Activated naive CD8-positive, alpha-beta T cell treated with anti-CD3 and anti-CD28 coated beads for 36 hours (primary cell): ENCODE results near the gene LYZL1. TPM values are rescaled to one million over a fixed set of nuclear protein-coding genes. Genes with fewer than 3 reads are reported as not detected.

Experiments
- DNase-seq: peaks from one replicate; pipeline ENCODE4 v3.0.0; 2021
- H3K27ac Mint-ChIP-seq: one replicate; pipeline ENCODE4 v1.8.0; 2022; ENCODE audit warnings: mild to moderate bottlenecking, moderate library complexity, mixed read lengths
- H3K27me3 Mint-ChIP-seq: one replicate; pipeline ENCODE4 v1.8.0; 2022; ENCODE audit warnings: mild to moderate bottlenecking, mixed read lengths
- H3K36me3 Mint-ChIP-seq: one replicate; pipeline ENCODE4 v1.8.0; 2021; ENCODE audit warnings: mild to moderate bottlenecking, mixed read lengths
- H3K4me1 Mint-ChIP-seq: one replicate; pipeline ENCODE4 v1.8.0; 2021; ENCODE audit warnings: mixed read lengths
- H3K4me3 Mint-ChIP-seq: one replicate; pipeline ENCODE4 v1.8.0; 2022; ENCODE audit warnings: mild to moderate bottlenecking, moderate library complexity, mixed read lengths
- H3K9me3 Mint-ChIP-seq: one replicate; pipeline ENCODE4 v1.8.0; 2022; ENCODE audit warnings: mixed read lengths
- total RNA-seq, 2 experiments: library from RNA; stranded (reverse); gene quantifications; one replicate each; pipeline ENCODE4 v1.2.3, GENCODE V29; 2021

The LYZL1 gene
- total RNA-seq, 2 experiments from 2014 or later = not detected

DNA sequence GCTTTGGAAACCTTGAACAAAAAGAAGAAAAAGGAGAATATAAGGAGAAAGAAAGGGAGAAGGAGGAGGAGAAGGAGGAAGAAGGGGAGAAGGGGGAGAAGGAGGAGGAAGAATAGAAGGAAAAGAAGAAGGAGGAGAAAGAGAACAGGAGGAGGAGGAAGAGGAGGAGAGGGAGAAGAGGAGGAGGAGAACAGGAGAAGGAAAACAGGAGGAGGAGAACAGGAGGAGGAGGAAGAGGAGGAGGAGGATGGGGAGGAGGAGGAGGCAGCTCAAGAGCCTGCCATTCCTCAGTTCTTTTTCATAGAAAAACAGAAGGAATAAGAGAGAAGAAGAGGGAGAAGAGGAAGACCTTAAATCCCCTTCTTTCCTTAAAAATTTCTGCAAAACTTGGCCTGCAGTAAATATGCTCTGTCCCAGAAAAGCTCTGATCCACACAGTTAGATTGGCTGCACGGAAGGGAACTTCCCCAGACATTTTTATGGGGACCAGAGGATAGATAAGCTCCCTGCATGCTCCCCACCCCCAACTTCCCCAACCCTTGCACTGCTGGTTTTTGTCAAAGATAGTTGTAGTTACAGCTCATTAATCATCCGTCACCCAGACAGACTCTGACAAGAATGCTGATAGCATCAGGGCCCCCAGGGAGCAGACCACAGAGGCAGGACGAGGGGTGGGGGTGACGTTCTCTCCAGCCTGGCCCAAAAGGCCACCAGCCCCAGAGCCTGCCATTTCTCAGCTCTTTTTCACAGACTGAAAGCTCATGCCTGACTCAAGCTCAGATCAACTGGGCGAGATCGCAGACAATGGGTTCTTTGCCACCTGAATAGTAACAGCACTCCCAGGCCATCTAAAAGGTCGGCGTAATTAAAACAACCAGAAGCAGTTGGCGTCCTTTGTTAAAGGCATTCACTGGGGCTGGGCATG is 34.5 kb upstream of the LYZL1 start:
- Mint-ChIP-seq H3K4me3 (no peak overlapping the region), H3K27ac (no peak overlapping the region), H3K36me3 (no peaks in the 10 kb centered on the region), H3K4me1 (no peaks in the 10 kb centered on the region), H3K27me3 (peaks cover 39% of the 10 kb centered on the region), H3K9me3 (no peaks in the 10 kb centered on the region)
- DNase-seq = no peak

DNA sequence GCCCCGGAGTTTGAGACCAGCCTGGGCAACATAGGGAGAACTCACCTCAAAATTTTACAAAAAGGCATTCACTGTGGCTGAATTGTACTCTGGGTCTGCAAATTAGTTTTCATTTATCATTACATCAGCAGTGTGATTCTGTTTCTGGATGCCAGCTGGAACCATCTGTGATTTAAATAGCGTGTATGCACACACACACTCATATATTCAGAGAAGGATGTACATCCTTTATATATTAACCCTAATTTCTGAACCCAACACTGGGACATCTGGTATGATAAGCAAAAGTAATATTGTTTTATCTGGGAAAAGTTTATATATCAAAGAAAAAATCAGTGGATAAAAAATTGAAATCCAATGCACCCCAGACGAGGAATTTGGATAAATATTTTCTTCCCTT is 33.8 kb upstream of the LYZL1 start:
- DNase-seq = no peak
- Mint-ChIP-seq H3K4me1 (no peaks in the 10 kb centered on the region), H3K27me3 (peaks cover 39% of the 10 kb centered on the region), H3K27ac (no peak overlapping the region), H3K36me3 (no peaks in the 10 kb centered on the region), H3K4me3 (no peak overlapping the region), H3K9me3 (no peaks in the 10 kb centered on the region)

DNA sequence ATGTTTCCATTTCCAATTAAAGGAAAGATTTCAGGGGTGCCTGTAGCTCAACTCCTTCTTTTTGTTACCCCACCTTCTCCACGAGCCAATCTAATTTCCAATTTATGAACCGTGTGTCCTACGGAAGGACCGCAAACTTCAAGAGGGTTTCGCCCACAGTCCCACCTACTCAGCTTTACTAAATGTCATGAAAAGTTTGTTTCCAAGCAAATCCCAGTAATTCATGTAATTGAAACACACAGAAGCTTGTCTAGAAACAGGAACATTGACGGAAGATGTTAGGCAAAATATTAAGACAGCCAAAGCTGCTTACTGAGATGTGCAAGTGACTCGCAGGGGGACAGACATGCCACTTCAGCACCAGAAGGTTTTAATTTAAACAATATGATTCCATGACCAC is 32.9 kb upstream of the LYZL1 start:
- no peak overlapping the region for H3K27ac Mint-ChIP-seq
- no peaks in the 10 kb centered on the region for H3K36me3 Mint-ChIP-seq
- DNase-seq = no peak
- H3K4me1 Mint-ChIP-seq = no peaks in the 10 kb centered on the region
- peaks cover 39% of the 10 kb centered on the region for H3K27me3 Mint-ChIP-seq
- H3K4me3 Mint-ChIP-seq = no peak overlapping the region
- no peaks in the 10 kb centered on the region for H3K9me3 Mint-ChIP-seq

DNA sequence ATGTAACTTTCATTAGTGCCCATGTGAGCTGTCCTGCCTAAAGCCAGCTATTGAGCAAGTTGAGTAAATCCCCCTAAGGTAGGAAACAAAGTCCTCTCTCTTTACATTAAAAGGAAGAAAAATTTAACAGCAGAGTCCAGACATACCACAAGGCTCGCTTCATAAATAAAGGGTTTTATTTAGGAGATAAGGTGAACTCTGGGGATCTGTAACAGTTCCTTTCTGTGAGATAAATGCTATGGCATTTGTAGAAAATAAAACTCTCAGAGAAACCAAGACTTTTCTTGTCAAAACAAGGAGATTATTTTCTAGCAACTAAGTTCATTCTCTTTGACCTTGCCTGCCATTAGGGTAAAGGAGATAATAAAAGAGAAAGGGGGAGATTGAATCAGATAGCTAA is 32.3 kb upstream of the LYZL1 start:
- Mint-ChIP-seq H3K27ac (no peak overlapping the region), H3K36me3 (no peaks in the 10 kb centered on the region), H3K27me3 (peaks cover 43% of the 10 kb centered on the region), H3K4me3 (no peak overlapping the region), H3K9me3 (no peaks in the 10 kb centered on the region), H3K4me1 (no peaks in the 10 kb centered on the region)
- DNase-seq = no peak

DNA sequence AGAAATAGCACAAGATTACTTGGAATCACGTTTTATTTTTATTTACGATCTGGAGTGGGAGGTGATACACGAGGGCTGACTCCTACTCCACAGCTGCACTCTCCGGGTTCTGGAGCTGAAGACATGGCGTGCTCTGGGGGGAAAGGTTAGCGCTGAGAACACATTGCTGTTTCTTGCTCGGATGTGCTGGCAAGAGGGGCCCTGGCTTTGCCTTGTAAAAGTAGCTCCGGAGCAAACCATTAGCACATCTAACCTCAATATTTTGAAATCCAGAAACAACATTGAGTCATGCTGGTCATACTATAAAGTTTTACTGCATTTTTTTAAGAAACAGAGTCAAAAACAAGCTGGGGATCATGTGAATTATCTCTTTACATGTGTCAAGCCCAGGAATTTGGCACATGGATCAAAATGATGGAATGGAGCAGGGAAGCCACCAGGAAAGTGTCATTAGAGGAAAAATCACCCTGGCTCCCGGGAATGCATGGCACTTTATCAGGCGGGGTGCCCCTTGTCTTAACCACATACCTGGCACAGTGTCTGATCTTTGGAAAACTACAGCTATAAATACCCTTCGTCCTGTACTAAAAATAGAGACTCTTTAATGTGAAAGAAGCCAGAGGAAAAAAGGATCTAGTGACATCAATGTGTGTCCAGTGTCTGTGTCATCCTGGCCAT is 31.6 kb upstream of the LYZL1 start:
- peaks cover 46% of the 10 kb centered on the region for H3K27me3 Mint-ChIP-seq
- H3K9me3 Mint-ChIP-seq = no peaks in the 10 kb centered on the region
- no peaks in the 10 kb centered on the region for H3K4me1 Mint-ChIP-seq
- no peaks in the 10 kb centered on the region for H3K36me3 Mint-ChIP-seq
- H3K27ac Mint-ChIP-seq = no peak overlapping the region
- no peak for DNase-seq
- no peak overlapping the region for H3K4me3 Mint-ChIP-seq

DNA sequence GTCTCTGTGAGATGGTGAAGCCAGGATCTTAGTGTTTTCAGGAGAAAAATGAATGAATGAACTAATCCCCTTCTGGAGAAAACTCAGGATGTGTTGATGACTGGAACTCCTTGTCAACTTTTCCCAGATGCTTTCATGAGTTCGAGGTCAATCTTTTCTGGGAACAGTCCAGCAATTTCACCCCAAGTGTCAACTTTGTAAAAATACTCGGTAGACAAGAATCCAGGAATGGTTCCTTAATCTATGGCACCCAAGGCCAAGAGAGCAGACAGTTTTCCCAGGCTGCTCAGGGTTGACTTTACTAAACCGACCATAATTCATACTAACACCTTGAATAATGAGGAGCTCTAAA is 31.1 kb upstream of the LYZL1 start:
- DNase-seq = no peak
- H3K4me3 Mint-ChIP-seq = no peak overlapping the region
- no peaks in the 10 kb centered on the region for H3K36me3 Mint-ChIP-seq
- no peak overlapping the region for H3K27ac Mint-ChIP-seq
- H3K4me1 Mint-ChIP-seq = no peaks in the 10 kb centered on the region
- H3K27me3 Mint-ChIP-seq = peaks cover 48% of the 10 kb centered on the region
- H3K9me3 Mint-ChIP-seq = no peaks in the 10 kb centered on the region

DNA sequence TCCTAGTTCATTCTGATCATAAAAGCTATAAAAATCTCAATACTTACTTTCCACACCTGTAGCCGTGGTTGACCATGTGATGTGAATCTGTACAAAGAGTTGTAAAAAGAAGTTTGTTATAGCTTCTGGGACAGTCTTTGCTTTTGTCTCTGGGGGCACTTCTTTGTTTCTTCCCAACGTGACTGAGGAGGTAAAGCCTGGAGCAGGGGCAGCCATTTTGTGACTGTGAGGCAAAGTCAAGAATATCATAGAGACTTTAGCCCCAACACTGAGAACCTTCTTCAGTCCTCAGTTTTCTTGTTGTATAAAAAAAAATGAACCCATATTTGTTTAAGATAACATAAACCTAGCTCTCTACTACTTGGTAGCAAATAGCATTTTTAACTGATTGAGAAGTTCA is 29.4 kb upstream of the LYZL1 start:
- Mint-ChIP-seq H3K27me3 (peaks cover 37% of the 10 kb centered on the region), H3K9me3 (no peaks in the 10 kb centered on the region), H3K27ac (no peak overlapping the region), H3K4me1 (no peaks in the 10 kb centered on the region), H3K4me3 (no peak overlapping the region), H3K36me3 (no peaks in the 10 kb centered on the region)
- DNase-seq = no peak

DNA sequence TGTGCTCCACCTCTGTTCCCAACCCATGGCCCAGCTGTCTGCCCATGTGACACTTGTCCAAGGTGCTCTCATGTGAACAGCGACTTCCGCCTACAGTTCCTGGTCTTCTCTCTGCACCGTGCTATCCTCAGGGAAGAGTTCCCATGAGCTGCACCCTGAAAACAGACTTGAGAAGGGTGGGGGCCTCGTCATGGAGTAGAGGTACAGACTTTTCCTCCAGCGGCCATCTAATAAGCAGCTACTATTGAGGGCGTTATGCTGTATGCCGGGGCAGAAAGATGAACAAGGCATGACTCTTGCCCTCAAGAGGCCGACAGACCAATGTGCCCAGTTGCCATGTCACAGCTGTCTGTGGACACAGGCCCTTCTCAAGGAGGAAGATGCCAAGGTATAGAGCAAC is 25.4 kb upstream of the LYZL1 start:
- no peak for DNase-seq
- peaks cover 15% of the 10 kb centered on the region for H3K27me3 Mint-ChIP-seq
- no peak overlapping the region for H3K27ac Mint-ChIP-seq
- H3K9me3 Mint-ChIP-seq = no peaks in the 10 kb centered on the region
- no peaks in the 10 kb centered on the region for H3K4me1 Mint-ChIP-seq
- no peaks in the 10 kb centered on the region for H3K36me3 Mint-ChIP-seq
- H3K4me3 Mint-ChIP-seq = no peak overlapping the region

DNA sequence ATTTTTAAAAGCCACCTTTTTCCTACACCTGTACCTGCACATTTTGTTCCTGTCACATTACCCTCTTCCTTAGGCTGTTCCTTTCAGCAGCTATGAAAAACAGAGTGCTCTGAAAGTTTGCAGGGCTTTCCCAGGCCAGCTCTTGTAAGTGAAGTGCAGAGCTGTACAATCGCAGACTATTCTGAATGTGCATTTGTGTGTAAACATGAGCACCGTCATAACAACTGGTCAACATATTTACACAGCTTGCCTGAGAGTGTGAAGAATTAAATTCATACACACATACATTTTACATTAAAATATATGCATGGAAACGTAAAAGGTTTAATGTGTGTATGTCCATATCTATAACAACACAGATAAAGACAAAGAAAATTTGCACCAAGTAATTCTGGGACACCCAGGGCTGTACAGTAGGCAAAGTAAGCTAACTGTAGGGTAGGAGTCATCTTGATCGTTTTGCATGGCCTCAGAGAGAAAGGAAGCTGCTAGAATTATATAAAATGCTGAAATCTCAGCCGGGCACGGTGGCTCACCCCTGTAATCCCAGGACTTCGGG is 23.6 kb upstream of the LYZL1 start:
- H3K9me3 Mint-ChIP-seq = no peaks in the 10 kb centered on the region
- H3K4me3 Mint-ChIP-seq = no peak overlapping the region
- peaks cover 15% of the 10 kb centered on the region for H3K27me3 Mint-ChIP-seq
- no peaks in the 10 kb centered on the region for H3K36me3 Mint-ChIP-seq
- no peaks in the 10 kb centered on the region for H3K4me1 Mint-ChIP-seq
- H3K27ac Mint-ChIP-seq = no peak overlapping the region
- no peak for DNase-seq

DNA sequence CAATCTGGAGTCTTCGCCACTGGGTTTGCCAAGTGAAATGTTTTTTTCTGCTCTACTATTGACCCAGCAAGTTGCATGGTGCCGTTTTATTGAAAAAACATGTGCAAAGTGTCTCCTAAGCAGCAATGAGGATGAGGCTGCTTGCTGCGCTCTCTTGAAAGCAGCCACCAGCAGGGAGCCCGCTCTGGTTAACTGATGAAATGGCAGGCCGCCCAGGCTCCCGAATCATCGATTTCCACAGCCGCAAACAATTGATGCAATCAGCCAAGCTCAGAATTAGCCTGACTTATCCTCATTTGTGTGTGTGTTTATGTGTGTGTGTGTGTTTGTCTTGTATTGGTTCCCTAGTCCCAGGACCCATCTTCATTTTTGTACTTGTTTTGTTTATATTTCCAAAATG is 22.2 kb upstream of the LYZL1 start:
- H3K27me3 Mint-ChIP-seq = peaks cover 10% of the 10 kb centered on the region
- H3K4me3 Mint-ChIP-seq = no peak overlapping the region
- H3K27ac Mint-ChIP-seq = no peak overlapping the region
- no peaks in the 10 kb centered on the region for H3K36me3 Mint-ChIP-seq
- H3K9me3 Mint-ChIP-seq = no peaks in the 10 kb centered on the region
- DNase-seq = no peak
- no peaks in the 10 kb centered on the region for H3K4me1 Mint-ChIP-seq

DNA sequence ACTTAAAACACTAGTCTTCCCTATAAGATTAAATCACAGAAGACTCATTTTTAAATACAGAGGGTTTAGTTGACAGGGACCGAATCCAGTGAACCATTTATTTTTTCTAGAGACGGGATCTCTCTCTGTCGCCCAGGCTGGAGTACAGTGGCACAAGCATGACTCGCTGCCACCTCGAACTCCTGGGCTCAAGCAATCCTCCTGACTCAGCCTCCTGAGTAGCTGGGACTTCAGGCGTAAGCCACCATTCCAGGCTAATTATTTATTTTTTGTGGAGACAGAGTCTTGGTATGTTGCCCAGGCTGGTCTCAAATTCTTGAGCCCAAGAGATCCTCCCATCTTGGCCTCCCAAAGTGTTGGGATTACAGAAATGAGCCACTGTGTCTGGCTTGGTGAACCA is 20.9 kb upstream of the LYZL1 start:
- Mint-ChIP-seq H3K27me3 (no peaks in the 10 kb centered on the region), H3K9me3 (no peaks in the 10 kb centered on the region)
- no peak for DNase-seq

DNA sequence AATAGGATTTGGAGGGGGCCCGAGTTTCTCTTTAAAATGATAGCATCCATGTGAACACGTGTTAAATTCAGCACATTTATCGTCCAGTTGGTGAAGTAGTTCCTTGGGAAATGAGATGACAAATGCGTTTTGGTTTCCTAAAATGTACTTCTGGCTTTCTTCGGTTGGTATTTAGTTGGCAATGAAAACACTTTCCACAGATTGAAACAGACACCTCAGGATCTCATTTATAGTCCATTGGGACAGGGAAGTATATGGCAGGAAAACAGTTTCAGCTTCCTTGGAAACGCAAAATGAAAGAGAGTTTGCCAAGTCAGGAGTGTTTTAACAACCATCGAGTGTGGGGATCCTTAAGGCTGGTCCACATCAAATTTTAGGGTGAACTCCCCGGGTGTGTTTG is 19.4 kb upstream of the LYZL1 start:
- Mint-ChIP-seq H3K4me1 (no peaks in the 10 kb centered on the region), H3K4me3 (no peak overlapping the region), H3K27me3 (no peaks in the 10 kb centered on the region), H3K27ac (no peak overlapping the region), H3K36me3 (no peaks in the 10 kb centered on the region), H3K9me3 (no peaks in the 10 kb centered on the region)
- no peak for DNase-seq

More for the DNA sequence above, 20.9 kb upstream of the LYZL1 start:
- no peaks in the 10 kb centered on the region for H3K4me1 Mint-ChIP-seq
- H3K27ac Mint-ChIP-seq = no peak overlapping the region
- H3K4me3 Mint-ChIP-seq = no peak overlapping the region
- H3K36me3 Mint-ChIP-seq = no peaks in the 10 kb centered on the region

DNA sequence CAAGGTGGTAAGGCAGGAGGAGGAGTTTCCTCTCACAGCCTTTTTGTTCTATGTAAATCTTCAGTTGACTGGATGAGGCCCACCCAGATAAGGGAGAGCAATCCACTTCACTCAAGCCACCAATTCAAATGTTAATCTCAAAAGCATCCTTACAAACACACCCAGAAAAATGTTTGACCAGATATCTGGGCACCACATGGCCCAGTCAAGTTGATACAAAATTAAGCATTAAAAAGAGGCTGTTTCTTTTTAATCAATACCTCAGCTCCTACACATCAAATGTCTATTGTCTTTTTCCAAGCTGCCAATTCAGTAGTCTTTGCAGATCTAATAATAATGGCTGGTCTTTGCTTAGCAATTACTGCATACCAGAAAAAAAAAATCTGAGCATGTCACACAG is 18.0 kb upstream of the LYZL1 start:
- no peak overlapping the region for H3K4me3 Mint-ChIP-seq
- no peak for DNase-seq
- H3K36me3 Mint-ChIP-seq = no peaks in the 10 kb centered on the region
- no peaks in the 10 kb centered on the region for H3K4me1 Mint-ChIP-seq
- H3K27me3 Mint-ChIP-seq = no peaks in the 10 kb centered on the region
- H3K9me3 Mint-ChIP-seq = no peaks in the 10 kb centered on the region
- H3K27ac Mint-ChIP-seq = no peak overlapping the region

DNA sequence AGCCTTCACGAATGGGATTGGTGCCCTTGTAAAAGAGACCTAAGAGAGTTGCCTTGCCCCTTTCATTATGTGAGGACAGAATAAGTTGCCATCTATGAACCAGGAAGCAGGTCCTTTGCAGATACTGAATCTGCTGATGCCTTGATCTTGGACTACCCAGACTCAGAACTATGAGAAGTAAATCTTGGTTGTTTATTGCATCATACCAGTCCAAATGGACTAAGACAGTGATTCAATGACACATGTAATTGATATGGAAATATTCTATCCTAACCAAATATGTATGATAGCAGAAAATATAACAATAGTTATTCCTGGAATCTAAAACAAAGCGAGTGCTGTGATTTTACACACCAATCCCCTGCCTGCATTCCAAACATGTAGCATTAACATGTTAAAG is 17.0 kb upstream of the LYZL1 start:
- no peaks in the 10 kb centered on the region for H3K27me3 Mint-ChIP-seq
- H3K9me3 Mint-ChIP-seq = no peaks in the 10 kb centered on the region
- DNase-seq = no peak
- H3K4me3 Mint-ChIP-seq = no peak overlapping the region
- no peaks in the 10 kb centered on the region for H3K4me1 Mint-ChIP-seq
- no peaks in the 10 kb centered on the region for H3K36me3 Mint-ChIP-seq
- H3K27ac Mint-ChIP-seq = no peak overlapping the region

DNA sequence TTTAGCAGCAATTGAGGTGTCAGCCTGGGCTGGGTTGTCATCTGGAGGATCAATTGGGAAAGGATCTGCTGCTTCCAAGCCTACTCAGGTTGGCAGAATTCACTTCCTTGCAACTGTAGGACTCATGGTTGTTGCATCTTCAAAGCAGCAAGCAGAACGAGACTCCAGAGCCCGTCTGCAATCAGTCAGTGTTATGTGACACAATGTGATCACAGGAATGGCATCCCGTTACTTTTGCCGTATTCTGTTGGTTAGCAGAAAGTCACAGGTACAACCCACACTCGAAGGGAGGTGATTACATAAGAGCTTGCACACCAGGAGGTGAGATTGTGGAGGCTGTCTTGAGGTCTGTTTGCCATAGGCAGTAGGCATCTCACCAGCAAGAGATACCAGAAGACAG is 15.4 kb upstream of the LYZL1 start:
- Mint-ChIP-seq H3K27ac (no peak overlapping the region), H3K9me3 (no peaks in the 10 kb centered on the region), H3K4me1 (no peaks in the 10 kb centered on the region), H3K36me3 (no peaks in the 10 kb centered on the region), H3K27me3 (no peaks in the 10 kb centered on the region), H3K4me3 (no peak overlapping the region)
- DNase-seq = no peak
